B cell (primary cell): ENCODE results near the gene VPS11. TPM values are rescaled to one million over a fixed set of nuclear protein-coding genes. Genes with fewer than 3 reads are reported as not detected.

Experiments used
- ATAC-seq: fragments of 200-7000 bp; cut with Tn5 transposase; one replicate; pipeline ENCODE4 v1.10.0; 2021; ENCODE audit warnings: low read depth, mild to moderate bottlenecking, moderate number of reproducible peaks, moderate library complexity
- CTCF ChIA-PET: fragments of 350-600 bp; sonication (Branson Sonifier 250); formaldehyde crosslinking; loops from one replicate; lab custom pipeline; 2021; ENCODE audit warnings: antibody characterized with exemption, inconsistent platforms; lab: Charles Lee
- POLR2A ChIA-PET: fragments of 350-600 bp; sonication (Branson Sonifier 250); formaldehyde crosslinking; loops from one replicate; lab custom pipeline; 2021; ENCODE audit warnings: antibody characterized with exemption; lab: Charles Lee
- DNase-seq: peaks from one replicate; pipeline ENCODE4 v3.0.0; 2013
- H2AFZ ChIP-seq: 2 replicates; pipeline ENCODE4 v1.6.1; 2012; ENCODE audit warnings: mild to moderate bottlenecking, low read depth, low read length; ENCODE audit not compliant: insufficient read depth, poor library complexity, severe bottlenecking
- H3K27ac ChIP-seq, 2 donors: 1 replicate in 1 of 2; 2 replicates in 1 of 2; pipeline ENCODE4 v1.5.1; 2012 to 2013; ENCODE audit warnings: low read length in 2 of 2, mild to moderate bottlenecking in 2 of 2, moderate library complexity in 1 of 2
- H3K27me3 ChIP-seq, 4 experiments: fragments of 200-600 bp in 1 of 4; sonication (generic) in 1 of 4; replicated peaks in 1 of 4; 1 replicate in 2 of 4; 2 replicates in 2 of 4; pipeline versions ENCODE4 v1.6.1 to v1.7.0; 2013 to 2016; ENCODE audit warnings: low read length in 3 of 4, mild to moderate bottlenecking in 2 of 4, mixed read lengths in 1 of 4, moderate library complexity in 1 of 4; ENCODE audit not compliant: insufficient read depth in 4 of 4, control insufficient read depth in 3 of 4; ENCODE audit errors: control extremely low read depth in 1 of 4
- H3K36me3 ChIP-seq, 2 experiments: replicated peaks in 1 of 2; 1 replicate in 1 of 2; 2 replicates in 1 of 2; pipeline versions ENCODE4 v1.6.1 to v1.7.1; 2013; ENCODE audit warnings: low read length in 1 of 2; ENCODE audit not compliant: insufficient read depth in 2 of 2, control insufficient read depth in 1 of 2; ENCODE audit errors: control extremely low read depth in 1 of 2, extremely low read depth in 1 of 2
- H3K4me1 ChIP-seq, 2 donors: fragments of 200-600 bp in 1 of 2; sonication (generic) in 1 of 2; 1 replicate in 1 of 2; 2 replicates in 1 of 2; pipeline versions ENCODE4 v1.5.1 to v1.6.1; 2013 to 2017; ENCODE audit warnings: low read length in 2 of 2; ENCODE audit not compliant: control insufficient read depth in 2 of 2, insufficient read depth in 2 of 2
- H3K4me2 ChIP-seq: replicated peaks from 2 replicates; pipeline ENCODE3; 2012; ENCODE audit warnings: mild to moderate bottlenecking, low read depth, low read length; ENCODE audit not compliant: poor library complexity, severe bottlenecking
- H3K4me3 ChIP-seq, 5 experiments: fragments of 200-600 bp in 1 of 5; sonication (generic) in 1 of 5; 1 replicate in 3 of 5; 2 replicates in 2 of 5; pipeline versions ENCODE4 v1.5.1 to v1.7.0; 2011 to 2016; ENCODE audit warnings: low read length in 4 of 5, mild to moderate bottlenecking in 4 of 5, low read depth in 2 of 5, control low read depth in 1 of 5, moderate library complexity in 1 of 5; ENCODE audit not compliant: insufficient read depth in 1 of 5; ENCODE audit errors: control extremely low read depth in 1 of 5, extremely low read depth in 1 of 5
- H3K79me2 ChIP-seq: fragments of 200-600 bp; sonication (generic); one replicate; pipeline ENCODE4 v1.6.0; 2016; ENCODE audit warnings: low read length; ENCODE audit not compliant: control insufficient read depth, insufficient read depth
- H3K9ac ChIP-seq: fragments of 200-600 bp; sonication (generic); 2 replicates; pipeline ENCODE4 v1.6.1; 2017; ENCODE audit warnings: mild to moderate bottlenecking, low read length, moderate library complexity
- H3K9me3 ChIP-seq, 3 donors: one replicate each; pipeline versions ENCODE4 v1.6.1 to v1.7.1; 2013; ENCODE audit warnings: low read length in 2 of 3; ENCODE audit not compliant: control insufficient read depth in 2 of 3, insufficient read depth in 1 of 3; ENCODE audit errors: control extremely low read depth in 1 of 3
- H4K20me1 ChIP-seq: 2 replicates; pipeline ENCODE4 v1.6.0; 2012; ENCODE audit warnings: mild to moderate bottlenecking, low read length; ENCODE audit not compliant: insufficient read depth, control insufficient read depth, poor library complexity, severe bottlenecking
- H3K27ac Mint-ChIP-seq: one replicate; pipeline ENCODE4 v1.8.0; 2021; ENCODE audit warnings: mixed read lengths
- H3K27me3 Mint-ChIP-seq: one replicate; pipeline ENCODE4 v1.8.0; 2021; ENCODE audit warnings: mixed read lengths
- H3K4me1 Mint-ChIP-seq: one replicate; pipeline ENCODE4 v1.8.0; 2021; ENCODE audit warnings: mixed read lengths
- H3K4me3 Mint-ChIP-seq: one replicate; pipeline ENCODE4 v1.8.0; 2021; ENCODE audit warnings: mixed read lengths
- H3K9me3 Mint-ChIP-seq: one replicate; pipeline ENCODE4 v1.8.0; 2022; ENCODE audit warnings: mixed read lengths; ENCODE audit not compliant: insufficient read depth
- CTCF ChIP-seq: fragments of 200-600 bp; IDR thresholded peaks from one replicate; pipeline ENCODE4 v1.8.0; 2022; ENCODE audit warnings: antibody characterized with exemption, mild to moderate bottlenecking
- EZH2 ChIP-seq: IDR thresholded peaks from 2 replicates; pipeline ENCODE4 v1.6.1; 2012; ENCODE audit warnings: borderline replicate concordance, low read depth, mild to moderate bottlenecking, moderate library complexity, low read length; ENCODE audit not compliant: insufficient read depth, poor library complexity, severe bottlenecking
- WGBS: methylation state at CpG from one replicate; pipeline ENCODE4 v1.1.5; 2013; ENCODE audit warnings: missing lambda C conversion rate; ENCODE audit not compliant: insufficient coverage; 5-methylcytosine and 5-hydroxymethylcytosine counted together
- intact Hi-C: fragments of 100-400 bp; cut with micrococcal nuclease; formaldehyde crosslinking; loops from one replicate; pipeline ENCODE4 v1.10.0; 2022
- polyA plus RNA-seq: library from polyadenylated mRNA; depleted of rRNA; stranded (reverse); fragments of >200 nt; gene quantifications from 2 replicates; pipeline ENCODE4 v1.2.3, GENCODE V29; 2012
- total RNA-seq, 2 donors: library from RNA; stranded (reverse); fragments of 120-200 nt in 1 of 2; gene quantifications; 1 replicate in 1 of 2; 2 replicates in 1 of 2; pipeline versions ENCODE4 v1.2.3 to v1.2.4, GENCODE V29; 2013 to 2022

Gene VPS11
- total and polyA plus RNA-seq, 2 donors (not counting 1 experiment from before 2014, with no cell fraction given) = 35.7 to 64.7 TPM

- H3K4me3 Mint-ChIP-seq = peak overlapping the region; percentile 87
- H3K9me3 Mint-ChIP-seq = no peaks in the 10 kb centered on the region
- H3K27ac ChIP-seq = peak overlapping the region; percentile 54 to 90
- ChIA-PET POLR2A (interaction anchor here (0.8 to 1.9 kb wide), 8 partner anchors 10 to 138 kb away, joined by 3 to 11 read pairs (median 6); partner anchors contain the start of genes C2CD2L, DPAGT1 and NLRX1), CTCF (interaction anchor here (0.5 to 2.1 kb wide), 6 partner anchors 13 to 363 kb away, joined by 3 to 8 read pairs (median 4); partner anchors contain the start of genes CBL and VPS11)
- H3K79me2 ChIP-seq = peaks cover 45% of the 10 kb centered on the region
- H3K27me3 ChIP-seq = no peaks in the 10 kb centered on the region
- peaks cover 28% of the 10 kb centered on the region for H3K4me1 Mint-ChIP-seq
- H3K4me3 ChIP-seq = peak overlapping the region; percentile 91 to 97 (median 95)
- H3K9me3 ChIP-seq = no peaks in the 10 kb centered on the region
- peaks cover 15 to 17% of the 10 kb centered on the region in 2 donors for H3K4me1 ChIP-seq
- 0% methylated on average over 7 of the region's 20 CpGs for WGBS
- H4K20me1 ChIP-seq = peaks cover 10% of the 10 kb centered on the region
- H3K36me3 ChIP-seq = peaks cover 0 to 13% of the 10 kb centered on the region in 2 experiments
- no peaks in the 10 kb centered on the region for H3K27me3 Mint-ChIP-seq
- ATAC-seq (no peak), DNase-seq (no peak)
- H2AFZ ChIP-seq = peak overlapping the region; percentile 97
- H3K9ac ChIP-seq = peak overlapping the region; percentile 89
- H3K27ac Mint-ChIP-seq = peak overlapping the region; percentile 90
- peak overlapping the region; percentile 76 for H3K4me2 ChIP-seq
- intact Hi-C loops = loop anchor here (1.0 kb wide), 10 partner anchors 14 to 330 kb away; partner anchors contain the start of genes C2CD2L, DDX6, DPAGT1 and HMBS
- TF ChIP-seq CTCF (no peak), EZH2 (no peak)
Measured at GRCh38 chr11:119121811-119122124, 54.1 kb downstream of the VPS11 start.

- Histone ChIP-seq H3K4me3 (no peak overlapping the region), H3K9me3 (no peaks in the 10 kb centered on the region), H3K27me3 (no peaks in the 10 kb centered on the region), H3K79me2 (peaks cover 64% of the 10 kb centered on the region), H3K4me1 (peaks cover 10 to 13% of the 10 kb centered on the region in 2 donors), H3K9ac (no peak overlapping the region), H3K4me2 (no peak overlapping the region), H3K36me3 (peaks cover 0 to 37% of the 10 kb centered on the region in 2 experiments), H4K20me1 (peaks cover 10% of the 10 kb centered on the region), H3K27ac (no peak overlapping the region), H2AFZ (no peak overlapping the region)
- Mint-ChIP-seq H3K4me3 (no peak overlapping the region), H3K9me3 (no peaks in the 10 kb centered on the region), H3K27ac (no peak overlapping the region), H3K27me3 (no peaks in the 10 kb centered on the region), H3K4me1 (peaks cover 25% of the 10 kb centered on the region)
- TF ChIP-seq EZH2 (no peak), CTCF (no peak)
- intact Hi-C loops = no loop called here
- POLR2A ChIA-PET = no interaction called here
- no peak for DNase-seq
- no peak for ATAC-seq
- no CpG with 5 or more reads among the region's 6 CpGs for WGBS
- CTCF ChIA-PET = no interaction called here
Measured at GRCh38 chr11:119125821-119126220, 58.2 kb downstream of the VPS11 start.
